Measurements from ENCODE around the gene NPDC1. TPM values are rescaled to one million over a fixed set of nuclear protein-coding genes. Genes with fewer than 3 reads are reported as not detected.

The NPDC1 gene
- total RNA-seq, 1 experiment from 2014 or later = not detected

DNA sequence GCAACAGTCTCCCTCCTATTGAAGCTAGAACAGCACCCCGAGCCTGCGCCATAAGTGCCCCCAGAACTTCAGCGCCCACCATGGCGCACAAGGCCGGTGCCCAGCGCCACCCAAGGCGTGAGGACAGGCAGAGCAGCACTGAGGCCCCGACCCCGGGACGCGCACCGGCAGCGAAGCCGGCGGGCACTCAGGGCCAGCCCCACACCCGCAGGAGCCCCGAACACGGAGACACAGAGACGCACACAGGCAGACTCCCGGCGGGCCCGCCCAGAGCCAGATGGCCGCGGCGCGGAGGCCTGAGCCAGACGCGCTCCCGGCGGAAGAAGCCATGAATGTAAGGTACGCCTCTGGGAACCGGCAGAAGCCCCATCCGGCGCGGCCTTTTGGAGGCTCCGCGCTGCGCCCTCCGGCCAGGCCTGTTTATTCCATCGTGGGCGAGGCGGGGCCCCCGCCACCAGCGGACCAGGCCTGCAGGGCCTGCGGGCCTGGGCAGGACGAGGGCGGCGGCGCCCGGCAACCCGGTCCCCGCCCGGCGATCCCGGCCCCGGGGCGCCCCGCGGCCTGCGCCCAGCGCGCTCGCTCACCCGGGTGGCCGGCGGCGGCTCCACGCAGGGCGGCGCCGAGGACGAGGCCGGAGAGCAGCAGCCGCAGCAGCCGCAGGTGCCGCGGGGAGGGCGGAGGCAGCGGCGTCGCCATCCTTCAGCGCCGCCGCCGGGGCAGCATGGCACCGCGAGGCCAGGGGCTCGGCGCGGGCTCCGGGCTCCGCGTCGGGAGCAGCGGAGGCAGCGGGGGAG lies 486 bp downstream of the NPDC1 start:
- Histone ChIP-seq H3K27me3 (replicated peaks) (peaks cover 65% of the 10 kb centered on the region), H3K27ac (no peak overlapping the region), H3K9me3 (replicated peaks) (no peaks in the 10 kb centered on the region), H3K4me3 (no peak overlapping the region), H3K4me1 (replicated peaks) (peaks cover 8% of the 10 kb centered on the region), H3K36me3 (no peaks in the 10 kb centered on the region)
- no peak for DNase-seq (ENCODE audit: low read depth in 1 of 2, low spot score in 2 of 2)

DNA sequence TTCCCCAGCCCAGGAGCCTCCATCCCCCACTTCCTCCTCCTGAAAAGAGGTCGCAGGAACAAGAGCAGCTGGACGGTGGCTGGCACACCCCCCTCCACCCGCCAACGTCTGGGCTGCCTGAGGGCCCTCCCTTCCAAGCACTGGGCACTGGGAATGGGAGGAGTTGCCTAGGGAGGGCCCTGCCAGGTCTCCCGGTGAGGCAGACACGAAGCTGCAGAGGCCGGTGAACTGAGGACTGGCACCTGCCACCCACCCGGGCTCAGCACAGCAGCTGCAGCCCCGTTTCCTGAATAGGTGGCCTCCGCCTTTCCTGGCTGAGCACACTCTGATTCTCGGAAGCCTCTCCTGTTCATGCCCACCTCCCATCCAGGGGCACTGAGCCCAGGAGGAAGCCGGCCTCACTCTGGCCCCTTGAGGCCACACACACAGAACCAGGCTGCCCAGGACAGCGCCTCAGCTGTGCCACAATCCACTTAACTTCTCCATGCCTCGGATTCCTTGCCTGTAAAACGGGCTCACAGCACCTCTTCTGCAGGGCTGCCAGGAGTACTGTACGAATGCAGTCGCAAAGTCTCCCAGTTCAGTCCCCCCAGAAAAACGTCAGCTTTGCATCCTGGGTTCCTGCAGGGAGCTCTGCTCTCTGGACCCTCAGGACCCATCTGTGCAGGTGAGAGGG lies 1.3 kb downstream of the NPDC1 start:
- H3K27ac ChIP-seq = no peak overlapping the region
- peaks cover 62% of the 10 kb centered on the region for H3K27me3 ChIP-seq (replicated peaks)
- H3K9me3 ChIP-seq (replicated peaks) = no peaks in the 10 kb centered on the region
- no peak for DNase-seq (ENCODE audit: low read depth in 1 of 2, low spot score in 2 of 2)
- no peak overlapping the region for H3K4me3 ChIP-seq
- H3K36me3 ChIP-seq = no peaks in the 10 kb centered on the region
- H3K4me1 ChIP-seq (replicated peaks) = peaks cover 8% of the 10 kb centered on the region

DNA sequence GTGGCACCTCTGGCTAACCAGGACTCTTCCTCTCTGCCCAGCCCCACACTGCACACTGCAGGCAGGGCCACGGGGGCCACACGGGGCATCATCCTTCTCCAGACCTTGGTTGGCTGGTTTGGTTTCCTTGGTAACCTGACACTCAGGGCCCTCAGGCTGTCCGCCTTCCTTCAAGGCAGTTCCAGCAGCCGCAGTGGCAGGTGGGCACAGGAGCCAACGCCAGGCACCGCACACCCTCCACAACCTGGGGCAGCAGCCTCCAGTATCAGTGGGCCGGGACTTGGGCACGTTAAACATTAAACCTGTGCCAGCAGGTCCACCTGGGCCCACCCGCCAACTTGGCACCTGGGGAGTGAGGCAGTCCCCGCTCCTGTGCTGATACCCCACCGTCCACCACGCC lies 1.9 kb downstream of the NPDC1 start:
- H3K27ac ChIP-seq = no peak overlapping the region
- no peaks in the 10 kb centered on the region for H3K9me3 ChIP-seq (replicated peaks)
- no peak overlapping the region for H3K4me3 ChIP-seq
- peaks cover 56% of the 10 kb centered on the region for H3K27me3 ChIP-seq (replicated peaks)
- peaks cover 8% of the 10 kb centered on the region for H3K4me1 ChIP-seq (replicated peaks)
- no peak for DNase-seq (ENCODE audit: low read depth in 1 of 2, low spot score in 2 of 2)
- H3K36me3 ChIP-seq = no peaks in the 10 kb centered on the region

DNA sequence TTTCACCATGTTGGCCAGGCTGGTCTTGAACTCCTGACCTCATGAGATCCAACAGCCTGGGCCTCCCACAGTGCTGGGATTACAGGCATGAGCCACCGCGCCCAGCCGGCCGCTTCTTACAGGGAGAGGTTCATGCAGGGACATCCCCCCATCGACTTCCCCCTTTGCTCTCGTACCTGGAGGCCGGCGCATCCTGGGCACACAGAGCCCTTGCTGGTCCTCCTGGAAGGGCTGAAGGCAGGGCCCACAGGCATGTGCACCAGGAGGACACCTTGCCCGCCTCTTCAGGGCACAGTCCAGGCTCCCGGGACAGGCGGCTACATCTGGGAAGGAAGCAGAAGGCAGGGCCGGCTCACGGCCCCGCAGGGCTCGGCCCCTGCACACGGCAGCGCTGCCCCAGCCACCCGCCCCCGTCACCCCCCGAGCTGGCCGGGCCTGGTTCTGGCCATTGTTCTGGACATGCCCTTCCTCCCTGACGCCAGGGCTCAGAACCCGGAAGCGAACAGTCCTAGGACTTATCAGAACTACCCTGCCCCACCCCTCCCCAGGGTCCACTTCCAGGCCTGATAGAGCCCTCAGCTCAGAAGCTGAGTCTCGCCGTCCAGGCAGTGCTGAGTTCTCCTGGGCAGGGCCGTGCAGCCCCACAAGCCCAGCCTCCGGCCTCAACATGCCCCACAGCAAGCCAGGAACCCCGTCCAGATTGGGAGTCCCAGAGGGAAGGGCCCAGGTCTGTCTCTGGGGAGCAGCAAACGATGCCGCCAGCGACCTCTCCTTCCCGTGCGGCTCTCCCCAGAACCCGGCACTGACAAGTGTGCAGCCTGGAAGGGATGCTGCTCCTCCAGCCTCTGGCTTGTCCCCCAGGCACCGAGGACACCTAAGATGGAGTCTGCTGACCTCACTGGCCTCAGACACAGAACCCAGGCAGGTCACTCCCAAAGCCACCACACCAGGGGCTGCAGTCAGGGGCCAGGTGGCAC lies 2.9 kb downstream of the NPDC1 start:
- H3K36me3 ChIP-seq = no peaks in the 10 kb centered on the region
- H3K4me3 ChIP-seq = no peak overlapping the region
- peaks cover 8% of the 10 kb centered on the region for H3K4me1 ChIP-seq (replicated peaks)
- H3K27ac ChIP-seq = no peak overlapping the region
- no peaks in the 10 kb centered on the region for H3K9me3 ChIP-seq (replicated peaks)
- H3K27me3 ChIP-seq (replicated peaks) = peaks cover 58% of the 10 kb centered on the region
- DNase-seq (ENCODE audit: low read depth in 1 of 2, low spot score in 2 of 2) = no peak

DNA sequence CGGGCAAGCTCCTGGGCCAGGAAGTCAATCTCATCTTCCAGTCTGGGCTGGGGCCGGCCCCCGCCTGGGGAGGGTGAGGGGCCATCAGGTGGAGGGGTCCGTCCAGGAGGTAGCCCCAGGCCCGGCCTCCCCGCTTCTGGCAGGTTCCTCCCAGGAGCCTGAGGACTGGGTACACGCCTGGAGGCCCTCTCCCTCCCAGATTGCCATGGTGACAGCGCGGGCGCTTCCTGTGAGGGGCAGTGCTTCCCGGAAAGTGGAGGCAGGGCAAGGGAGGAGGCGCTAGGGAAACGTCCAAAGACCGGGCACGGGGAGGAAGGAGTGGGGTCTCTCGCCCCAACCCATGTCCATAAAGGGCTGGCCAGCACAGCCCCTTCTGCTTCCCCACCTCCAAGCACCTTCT lies 4.9 kb downstream of the NPDC1 start:
- no peak for DNase-seq (ENCODE audit: low read depth in 1 of 2, low spot score in 2 of 2)
- peaks cover 4% of the 10 kb centered on the region for H3K4me1 ChIP-seq (replicated peaks)
- peaks cover 39% of the 10 kb centered on the region for H3K27me3 ChIP-seq (replicated peaks)
- no peak overlapping the region for H3K4me3 ChIP-seq
- no peaks in the 10 kb centered on the region for H3K9me3 ChIP-seq (replicated peaks)
- H3K27ac ChIP-seq = no peak overlapping the region
- H3K36me3 ChIP-seq = no peaks in the 10 kb centered on the region

DNA sequence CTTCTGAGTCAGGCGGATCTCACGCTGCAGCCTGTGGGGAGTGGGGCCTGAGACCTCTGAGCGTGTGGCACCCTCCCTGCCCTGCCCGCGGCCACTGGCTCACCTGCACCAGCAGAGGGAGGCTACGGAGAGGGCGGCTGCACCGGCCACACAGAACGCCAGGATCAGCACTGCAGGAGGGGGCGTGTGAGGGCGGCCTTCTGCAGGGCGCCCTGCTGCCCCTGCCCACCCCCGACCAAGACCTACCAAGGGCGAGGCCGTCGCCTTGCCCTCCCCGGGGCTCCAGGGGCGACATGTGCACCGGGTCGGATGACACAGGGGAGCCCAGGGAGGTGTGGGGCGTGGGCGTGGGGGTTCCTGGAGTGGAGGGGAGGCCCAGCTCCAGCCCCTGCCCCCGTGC lies 5.4 kb downstream of the NPDC1 start:
- Histone ChIP-seq H3K9me3 (replicated peaks) (no peaks in the 10 kb centered on the region), H3K36me3 (no peaks in the 10 kb centered on the region), H3K27ac (no peak overlapping the region), H3K4me1 (replicated peaks) (no peaks in the 10 kb centered on the region), H3K4me3 (no peak overlapping the region), H3K27me3 (replicated peaks) (peaks cover 35% of the 10 kb centered on the region)
- DNase-seq (ENCODE audit: low read depth in 1 of 2, low spot score in 2 of 2) = no peak

DNA sequence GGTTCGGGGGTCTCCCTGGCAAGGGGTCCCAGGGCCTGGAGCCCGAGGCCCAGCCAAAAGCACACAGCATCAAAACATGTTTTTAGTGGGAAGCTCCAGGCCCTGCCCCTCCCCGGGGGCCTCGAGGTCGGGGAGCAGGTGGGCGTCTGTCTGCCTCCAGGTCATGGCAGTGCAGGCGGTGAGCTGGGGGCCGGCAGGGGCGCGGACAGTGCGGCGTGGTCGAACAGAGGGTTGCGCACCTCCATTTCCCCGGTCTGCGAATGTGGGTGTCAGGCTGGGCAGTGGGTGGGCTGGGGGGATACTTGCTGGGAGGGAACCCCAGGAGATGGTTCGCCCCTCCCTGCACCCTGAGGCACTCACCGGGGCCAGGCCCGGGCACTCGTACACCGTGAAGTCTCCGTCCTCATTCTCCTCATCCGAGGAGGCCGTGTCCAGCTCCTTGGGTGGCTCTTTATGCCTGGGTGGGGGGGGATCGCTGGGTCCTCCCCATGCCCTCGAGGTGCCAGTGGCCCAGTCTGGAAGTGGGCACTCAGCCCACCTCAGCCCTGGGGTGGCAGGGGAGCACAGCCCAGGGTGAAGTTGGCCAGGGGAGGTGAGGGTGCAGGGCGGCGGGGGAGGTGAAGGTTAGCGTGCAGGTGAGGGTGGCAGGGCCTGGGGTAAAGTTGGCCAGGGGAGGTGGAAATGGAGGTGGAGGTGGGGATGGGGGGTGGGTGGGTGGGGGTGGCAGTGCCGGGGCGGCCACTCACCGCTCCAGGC lies 6.2 kb downstream of the NPDC1 start:
- H3K9me3 ChIP-seq (replicated peaks) = no peaks in the 10 kb centered on the region
- H3K36me3 ChIP-seq = no peaks in the 10 kb centered on the region
- no peaks in the 10 kb centered on the region; the same call in 1 of the 2 replicates for H3K4me1 ChIP-seq (replicated peaks)
- H3K27me3 ChIP-seq (replicated peaks) = peaks cover 34% of the 10 kb centered on the region
- no peak overlapping the region for H3K27ac ChIP-seq
- no peak overlapping the region for H3K4me3 ChIP-seq
- no peak for DNase-seq (ENCODE audit: low read depth in 1 of 2, low spot score in 2 of 2)

DNA sequence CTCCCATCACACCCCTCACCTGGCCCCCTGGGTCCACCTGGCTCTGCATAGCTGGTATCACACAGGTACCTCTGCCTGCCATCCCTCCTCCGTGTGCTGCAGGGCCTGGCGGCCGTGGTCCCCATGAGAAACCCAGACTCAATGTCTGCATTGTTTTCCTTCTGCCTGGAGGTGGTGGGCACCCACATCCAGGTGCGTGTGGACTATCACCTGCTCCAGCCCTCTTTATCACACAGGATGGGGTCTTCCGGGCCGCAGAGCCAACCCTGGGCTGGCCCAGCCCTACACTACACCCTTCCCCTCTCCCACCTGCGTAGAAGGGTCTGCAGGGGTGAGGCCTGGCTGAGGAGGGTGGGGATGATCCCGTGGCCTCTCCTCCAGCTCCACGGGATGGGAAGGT lies 7.1 kb downstream of the NPDC1 start:
- H3K4me1 ChIP-seq (replicated peaks) = no peaks in the 10 kb centered on the region; the same call in 1 of the 2 replicates
- no peaks in the 10 kb centered on the region for H3K36me3 ChIP-seq
- no peak overlapping the region for H3K27ac ChIP-seq
- no peaks in the 10 kb centered on the region for H3K9me3 ChIP-seq (replicated peaks)
- H3K27me3 ChIP-seq (replicated peaks) = peaks cover 28% of the 10 kb centered on the region
- no peak overlapping the region for H3K4me3 ChIP-seq
- DNase-seq (ENCODE audit: low read depth in 1 of 2, low spot score in 2 of 2) = no peak

DNA sequence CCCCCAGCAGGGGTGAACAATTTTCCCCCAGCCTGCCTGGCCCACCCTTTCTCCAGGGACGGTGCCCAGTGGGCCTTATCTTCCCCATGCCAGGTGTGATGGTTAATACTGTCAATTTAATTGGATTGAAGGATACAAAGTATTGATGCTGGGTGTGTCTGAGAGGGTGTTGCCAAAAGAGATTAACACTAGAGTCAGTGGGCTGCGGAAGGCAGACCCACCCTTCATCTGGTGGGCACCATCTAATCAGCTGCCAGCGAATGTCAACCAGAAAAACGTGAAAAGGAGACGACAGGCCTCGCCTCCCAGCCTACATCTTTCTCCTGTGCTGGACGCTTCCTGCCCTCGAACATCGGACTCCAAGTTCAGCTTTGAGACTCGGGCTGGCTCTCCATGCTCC lies 8.5 kb downstream of the NPDC1 start:
- Histone ChIP-seq H3K27me3 (replicated peaks) (peaks cover 21% of the 10 kb centered on the region; the same call in 1 of the 2 replicates), H3K9me3 (replicated peaks) (no peaks in the 10 kb centered on the region), H3K36me3 (no peaks in the 10 kb centered on the region), H3K4me1 (replicated peaks) (no peaks in the 10 kb centered on the region; the same call in 1 of the 2 replicates), H3K4me3 (no peak overlapping the region), H3K27ac (no peak overlapping the region)
- no peak for DNase-seq (ENCODE audit: low read depth in 1 of 2, low spot score in 2 of 2)

DNA sequence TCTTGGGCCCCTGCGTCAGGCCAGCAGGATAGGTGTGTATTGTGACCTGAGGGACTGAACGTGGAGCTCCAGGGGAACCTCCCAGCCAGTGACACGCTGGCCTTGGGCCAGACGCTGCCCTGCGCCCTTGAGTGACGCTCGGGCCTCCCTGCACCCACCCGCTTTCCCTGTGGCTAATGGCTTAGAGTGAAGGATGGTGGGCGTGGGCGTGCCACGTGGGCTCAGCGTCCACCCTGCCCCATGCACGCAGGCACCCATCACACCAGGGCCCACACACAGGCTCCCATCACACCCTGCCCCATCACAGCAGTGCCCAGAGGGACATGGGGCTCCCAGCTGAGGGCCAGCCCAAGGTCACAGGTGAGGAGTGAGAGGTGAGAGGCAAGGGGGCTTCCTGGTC lies 8.9 kb downstream of the NPDC1 start:
- no peak overlapping the region for H3K4me3 ChIP-seq
- DNase-seq (ENCODE audit: low read depth in 1 of 2, low spot score in 2 of 2) = no peak
- H3K9me3 ChIP-seq (replicated peaks) = no peaks in the 10 kb centered on the region
- H3K27me3 ChIP-seq (replicated peaks) = peaks cover 21% of the 10 kb centered on the region; the same call in 1 of the 2 replicates
- H3K27ac ChIP-seq = no peak overlapping the region
- H3K4me1 ChIP-seq (replicated peaks) = no peaks in the 10 kb centered on the region; the same call in 1 of the 2 replicates
- no peaks in the 10 kb centered on the region for H3K36me3 ChIP-seq

DNA sequence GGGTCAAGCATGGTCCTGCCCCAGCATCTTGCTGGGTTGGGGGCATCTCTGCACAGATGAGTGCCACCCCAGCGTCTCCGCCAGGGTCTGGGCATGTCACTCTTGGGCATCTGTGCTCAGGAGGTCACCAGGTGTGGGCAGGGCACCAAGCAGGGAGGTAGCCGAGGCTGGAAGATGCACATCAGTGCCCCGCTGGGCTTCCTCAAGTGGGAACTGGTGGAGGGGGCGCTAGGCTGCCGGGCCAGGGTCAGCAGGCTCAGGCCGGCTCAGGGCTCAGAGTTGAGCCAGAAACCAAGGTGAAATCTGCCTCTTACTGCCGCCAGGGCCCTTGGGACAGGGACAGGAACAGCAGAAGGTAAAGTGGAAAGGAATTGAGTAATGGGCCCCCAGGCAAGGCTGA lies 10.0 kb downstream of the NPDC1 start:
- Histone ChIP-seq H3K27ac (no peak overlapping the region), H3K27me3 (replicated peaks) (peaks cover 16% of the 10 kb centered on the region; the same call in 1 of the 2 replicates)
- DNase-seq (ENCODE audit: low read depth in 1 of 2, low spot score in 2 of 2) = no peak

DNA sequence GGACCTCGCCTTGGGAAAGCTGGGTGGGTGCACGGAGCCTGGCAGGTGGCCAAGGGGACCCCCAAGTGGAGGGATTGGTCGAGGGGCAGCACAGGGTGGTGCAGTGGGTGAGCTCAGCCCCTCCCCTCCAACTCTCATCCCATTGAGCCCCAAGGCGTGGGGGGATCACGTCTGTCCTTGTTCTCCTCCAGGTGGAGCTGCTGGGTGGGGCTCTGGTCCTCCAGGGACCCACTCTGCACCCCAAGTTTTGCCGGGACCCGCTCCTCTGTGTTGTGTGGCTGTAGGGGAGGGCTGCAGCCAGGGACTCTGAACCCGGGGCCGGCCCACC lies 10.5 kb downstream of the NPDC1 start:
- H3K27me3 ChIP-seq (replicated peaks) = peaks cover 16% of the 10 kb centered on the region; the same call in 1 of the 2 replicates
- DNase-seq (ENCODE audit: low read depth in 1 of 2, low spot score in 2 of 2) = no peak
- no peak overlapping the region for H3K27ac ChIP-seq
- no peaks in the 10 kb centered on the region for H3K36me3 ChIP-seq
- no peaks in the 10 kb centered on the region for H3K9me3 ChIP-seq (replicated peaks)
- H3K4me3 ChIP-seq = no peak overlapping the region
- no peaks in the 10 kb centered on the region; the same call in 1 of the 2 replicates for H3K4me1 ChIP-seq (replicated peaks)

More for the DNA sequence above, 10.0 kb downstream of the NPDC1 start:
- no peaks in the 10 kb centered on the region for H3K36me3 ChIP-seq
- H3K4me1 ChIP-seq (replicated peaks) = no peaks in the 10 kb centered on the region; the same call in 1 of the 2 replicates
- no peaks in the 10 kb centered on the region for H3K9me3 ChIP-seq (replicated peaks)
- no peak overlapping the region for H3K4me3 ChIP-seq
